ENCODE results near the gene METTL5. TPM values are rescaled to one million over a fixed set of nuclear protein-coding genes. Genes with fewer than 3 reads are reported as not detected.

METTL5 gene
- total and polyA plus RNA-seq, 9 of the 15 experiments (the other 6 are each of a cell fraction or from before 2014, with no cell fraction given): 149 to 471 (median 224) TPM

DNA sequence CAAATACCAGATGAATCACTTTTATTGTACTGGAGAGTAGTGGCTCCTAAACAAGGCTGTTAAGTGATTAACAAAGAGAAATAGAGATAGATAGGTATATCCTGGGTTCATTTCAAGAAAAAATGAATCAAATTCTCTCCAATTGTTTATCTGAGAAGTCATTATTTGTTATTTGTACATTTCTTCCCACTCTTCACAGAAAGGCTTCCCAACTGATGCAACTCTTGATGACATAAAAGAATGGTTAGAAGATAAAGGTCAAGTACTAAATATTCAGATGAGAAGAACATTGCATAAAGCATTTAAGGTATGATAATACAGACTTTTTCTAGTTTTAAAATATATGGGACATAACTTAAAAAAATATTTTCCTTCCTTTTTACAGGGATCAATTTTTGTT lies 18.1 kb downstream of the METTL5 start:
- DNase-seq (ENCODE audit: extremely low read depth in 1 of 4, low spot score in 3 of 4) (no peak), FAIRE-seq (no peak), ATAC-seq (no peak)
- H3K9me3 ChIP-seq (replicated peaks; ENCODE audit: control insufficient read depth, insufficient read depth, low read depth, low read length): no peaks in the 10 kb centered on the region
- POLR2A ChIA-PET: interaction anchor here (0.6 to 0.9 kb wide), 2 partner anchors 58 to 83 kb away, joined by 3 to 4 read pairs; no protein-coding TSS in a partner anchor
- intact Hi-C loops (cut with micrococcal nuclease) (no loop called here), in situ Hi-C loops (cut with MboI) (no loop called here)
- no peak overlapping the region for H2AFZ ChIP-seq (ENCODE audit: low read depth, low read length)
- no peak overlapping the region for H3K4me3 ChIP-seq
- H4K20me1 ChIP-seq (replicated peaks; ENCODE audit: control insufficient read depth, insufficient read depth, low read length): no peaks in the 10 kb centered on the region
- peaks cover 95% of the 10 kb centered on the region for H3K36me3 ChIP-seq (ENCODE audit: control insufficient read depth, insufficient read depth, low read length)
- H3K79me2 ChIP-seq (ENCODE audit: control insufficient read depth, insufficient read depth, low read length): peaks cover 31% of the 10 kb centered on the region
- H3K9me1 ChIP-seq (ENCODE audit: control insufficient read depth, insufficient read depth, low read length): no peaks in the 10 kb centered on the region
- H3K27ac ChIP-seq (ENCODE audit: extremely low read depth, low read depth, low read length): no peak overlapping the region
- no TSS peak for BruUV-seq (replicated peaks)
- CTCF ChIA-PET (ENCODE audit: low intra/inter-chr PET ratio): no interaction called here
- TF ChIP-seq ASH1L (IDR thresholded peaks at IDR 0.05; ENCODE audit: borderline replicate concordance, low read depth, partially characterized antibody): no peak
- TF ChIP-seq EGR1 (conservative IDR thresholded peaks at IDR 0.05): no peak
- TF ChIP-seq SIX5 (IDR thresholded peaks at IDR 0.05; ENCODE audit: borderline replicate concordance in 1 of 2, insufficient read depth in 1 of 2, low read depth in 1 of 2, low read length in 2 of 2): no peak
- no peak for TF ChIP-seq ZBTB1 (CRISPR knock-in tag; IDR thresholded peaks at IDR 0.05; ENCODE audit: borderline replicate concordance, low read depth)
- no peak for TF ChIP-seq ADNP (tag; IDR thresholded peaks at IDR 0.05)
- H3K4me1 ChIP-seq (replicated peaks in 1 of 2; ENCODE audit: control insufficient read depth in 2 of 2, insufficient read depth in 2 of 2, low read length in 2 of 2): no peaks in the 10 kb centered on the region; a peak in 2 of 5 replicates
- H3K27me3 ChIP-seq (ENCODE audit: control insufficient read depth in 2 of 2, insufficient read depth in 2 of 2, low read length in 2 of 2): no peaks in the 10 kb centered on the region
- no peak overlapping the region for H3K4me2 ChIP-seq (ENCODE audit: insufficient read depth, low read length)
- no peak overlapping the region for H3K9ac ChIP-seq (ENCODE audit: insufficient read depth in 1 of 2, low read depth in 2 of 2, low read length in 2 of 2)

DNA sequence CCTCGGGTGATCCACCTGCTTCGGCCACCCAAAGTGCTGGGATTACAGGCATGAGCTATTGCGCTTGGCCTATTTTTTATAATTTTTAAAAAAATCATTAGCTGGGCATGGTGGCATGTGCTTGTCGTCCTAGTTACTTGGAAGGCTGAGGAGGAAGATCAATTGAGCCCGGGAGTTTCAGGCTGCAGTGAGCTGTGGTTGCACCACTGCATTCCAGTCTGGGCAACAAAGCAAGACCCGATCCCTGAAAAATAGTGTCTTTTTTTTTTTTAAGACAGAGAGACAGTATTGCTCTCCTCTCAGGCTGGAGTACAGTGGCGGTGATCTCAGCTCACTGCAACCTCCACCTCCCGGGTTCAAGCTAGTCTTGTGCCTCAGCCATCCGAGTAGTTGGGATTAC lies 21.2 kb downstream of the METTL5 start:
- H3K4me1 ChIP-seq (replicated peaks in 1 of 2; ENCODE audit: control insufficient read depth in 2 of 2, insufficient read depth in 2 of 2, low read length in 2 of 2): peaks cover 0 to 6% of the 10 kb centered on the region in 2 experiments; a peak in 2 of 5 replicates
- 92% methylated on average over 9 of the region's 9 CpGs for WGBS (ENCODE audit: insufficient coverage, low coverage, missing lambda C conversion rate)
- CTCF ChIA-PET (ENCODE audit: low intra/inter-chr PET ratio): no interaction called here
- FAIRE-seq: no peak
- no peaks in the 10 kb centered on the region for H3K27me3 ChIP-seq (ENCODE audit: control insufficient read depth in 2 of 2, insufficient read depth in 2 of 2, low read length in 2 of 2)
- no peak overlapping the region for H3K4me2 ChIP-seq (ENCODE audit: insufficient read depth, low read length)
- ATAC-seq: no peak
- no peaks in the 10 kb centered on the region for H3K9me3 ChIP-seq (replicated peaks; ENCODE audit: control insufficient read depth, insufficient read depth, low read depth, low read length)
- H3K4me3 ChIP-seq: no peak overlapping the region
- in situ Hi-C loops (cut with MboI) (no loop called here), intact Hi-C loops (cut with micrococcal nuclease) (no loop called here)
- no peaks in the 10 kb centered on the region for H3K9me1 ChIP-seq (ENCODE audit: control insufficient read depth, insufficient read depth, low read length)
- POLR2A ChIA-PET: interaction anchor here (0.6 to 5.1 kb wide), 3 partner anchors 9 to 15 kb away, joined by 3 to 32 read pairs (median 6); no protein-coding TSS in a partner anchor
- H4K20me1 ChIP-seq (replicated peaks; ENCODE audit: control insufficient read depth, insufficient read depth, low read length): peaks cover 8% of the 10 kb centered on the region
- H3K79me2 ChIP-seq (ENCODE audit: control insufficient read depth, insufficient read depth, low read length): peaks cover 61% of the 10 kb centered on the region
- no peak overlapping the region for H2AFZ ChIP-seq (ENCODE audit: low read depth, low read length)
- H3K9ac ChIP-seq (ENCODE audit: insufficient read depth in 1 of 2, low read depth in 2 of 2, low read length in 2 of 2): peak overlapping the region in 1 of 2 experiments; percentile 14; a peak in 1 of 4 replicates
- H3K36me3 ChIP-seq (ENCODE audit: control insufficient read depth, insufficient read depth, low read length): peaks cover 80% of the 10 kb centered on the region
- DNase-seq (ENCODE audit: extremely low read depth in 1 of 4, low spot score in 3 of 4): no peak
- no TSS peak for BruUV-seq (replicated peaks)
- no peak overlapping the region for H3K27ac ChIP-seq (ENCODE audit: extremely low read depth, low read depth, low read length)
- TF ChIP-seq, protein P1, sequence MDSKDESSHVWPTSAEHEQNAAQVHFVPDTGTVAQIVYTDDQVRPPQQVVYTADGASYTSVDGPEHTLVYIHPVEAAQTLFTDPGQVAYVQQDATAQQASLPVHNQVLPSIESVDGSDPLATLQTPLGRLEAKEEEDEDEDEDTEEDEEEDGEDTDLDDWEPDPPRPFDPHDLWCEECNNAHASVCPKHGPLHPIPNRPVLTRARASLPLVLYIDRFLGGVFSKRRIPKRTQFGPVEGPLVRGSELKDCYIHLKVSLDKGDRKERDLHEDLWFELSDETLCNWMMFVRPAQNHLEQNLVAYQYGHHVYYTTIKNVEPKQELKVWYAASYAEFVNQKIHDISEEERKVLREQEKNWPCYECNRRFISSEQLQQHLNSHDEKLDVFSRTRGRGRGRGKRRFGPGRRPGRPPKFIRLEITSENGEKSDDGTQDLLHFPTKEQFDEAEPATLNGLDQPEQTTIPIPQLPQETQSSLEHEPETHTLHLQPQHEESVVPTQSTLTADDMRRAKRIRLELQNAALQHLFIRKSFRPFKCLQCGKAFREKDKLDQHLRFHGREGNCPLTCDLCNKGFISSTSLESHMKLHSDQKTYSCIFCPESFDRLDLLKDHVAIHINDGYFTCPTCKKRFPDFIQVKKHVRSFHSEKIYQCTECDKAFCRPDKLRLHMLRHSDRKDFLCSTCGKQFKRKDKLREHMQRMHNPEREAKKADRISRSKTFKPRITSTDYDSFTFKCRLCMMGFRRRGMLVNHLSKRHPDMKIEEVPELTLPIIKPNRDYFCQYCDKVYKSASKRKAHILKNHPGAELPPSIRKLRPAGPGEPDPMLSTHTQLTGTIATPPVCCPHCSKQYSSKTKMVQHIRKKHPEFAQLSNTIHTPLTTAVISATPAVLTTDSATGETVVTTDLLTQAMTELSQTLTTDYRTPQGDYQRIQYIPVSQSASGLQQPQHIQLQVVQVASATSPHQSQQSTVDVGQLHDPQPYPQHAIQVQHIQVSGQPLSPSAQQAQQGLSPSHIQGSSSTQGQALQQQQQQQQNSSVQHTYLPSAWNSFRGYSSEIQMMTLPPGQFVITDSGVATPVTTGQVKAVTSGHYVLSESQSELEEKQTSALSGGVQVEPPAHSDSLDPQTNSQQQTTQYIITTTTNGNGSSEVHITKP (IDR thresholded peaks at IDR 0.05; ENCODE audit: partially characterized antibody): no peak

All from K562 (cell line).